HG03064 (cell line): ENCODE results near the gene CRY2.
A peak's percentile ranks its signal among the peaks of the same experiment; 100 is the strongest.

Source experiments
- ATAC-seq: cut with Tn5 transposase; IDR thresholded peaks from one replicate; pipeline ENCODE4 v1.9.1; 2021; ENCODE audit warnings: low read depth; ENCODE audit not compliant: unreplicated experiment

CRY2 gene

DNA sequence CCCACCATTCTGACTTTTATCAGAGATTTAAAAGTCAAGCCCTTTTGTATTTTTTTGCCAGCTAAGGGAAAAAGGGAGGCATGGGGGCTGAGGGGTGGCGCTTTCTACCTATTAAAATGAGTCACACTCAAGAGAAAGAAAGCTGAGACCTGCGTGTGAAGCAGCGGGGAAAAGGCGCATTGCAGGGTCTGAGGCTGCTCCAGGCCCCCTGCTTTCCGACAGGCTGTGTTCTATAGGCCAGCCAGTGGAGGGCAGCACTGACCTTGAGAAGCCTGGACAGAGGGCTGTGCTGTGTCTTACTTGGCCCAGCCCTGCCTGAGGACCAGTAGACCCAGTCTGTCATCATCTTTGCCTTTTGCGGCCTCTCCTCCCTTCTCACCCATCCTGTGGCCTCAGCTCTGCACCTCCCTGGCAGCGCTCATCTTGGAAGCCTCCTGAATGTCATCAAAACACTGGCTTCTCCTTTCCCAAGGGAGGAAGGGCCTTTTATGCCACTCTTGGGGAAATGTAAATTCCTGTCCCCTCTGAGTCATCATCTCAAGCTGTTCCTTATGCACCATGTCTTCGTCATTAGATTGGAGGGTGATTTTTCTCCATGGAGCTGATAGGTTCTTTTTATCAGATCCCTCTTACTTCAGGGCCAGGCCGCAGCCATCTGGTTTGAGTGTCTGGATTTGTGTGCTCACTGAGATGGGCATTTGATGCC lies 25.5 kb downstream of the CRY2 start:
- ATAC-seq: no peak

- no peak for ATAC-seq
Measured at GRCh38 chr11:45876401-45876800, 29.1 kb downstream of the CRY2 start.

DNA sequence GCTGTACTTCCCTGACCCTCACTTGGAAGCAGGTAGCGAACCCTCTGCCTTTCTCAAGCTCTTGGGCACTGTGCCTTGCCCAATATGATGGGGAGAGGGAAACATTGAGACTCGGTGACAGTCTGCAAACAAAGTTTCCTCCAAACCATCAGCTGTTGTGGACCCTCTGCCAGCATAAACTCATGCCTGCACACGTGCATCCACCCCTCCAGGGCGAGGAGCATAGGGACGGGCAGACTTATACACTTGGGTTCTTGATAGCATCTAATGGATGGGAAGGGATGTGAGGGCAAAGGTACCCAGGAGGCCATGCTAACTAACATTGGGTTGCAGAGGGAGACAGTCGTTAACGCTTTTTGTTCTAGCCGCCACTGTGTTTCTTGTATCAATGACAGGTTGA lies 29.9 kb downstream of the CRY2 start:
- no peak for ATAC-seq

DNA sequence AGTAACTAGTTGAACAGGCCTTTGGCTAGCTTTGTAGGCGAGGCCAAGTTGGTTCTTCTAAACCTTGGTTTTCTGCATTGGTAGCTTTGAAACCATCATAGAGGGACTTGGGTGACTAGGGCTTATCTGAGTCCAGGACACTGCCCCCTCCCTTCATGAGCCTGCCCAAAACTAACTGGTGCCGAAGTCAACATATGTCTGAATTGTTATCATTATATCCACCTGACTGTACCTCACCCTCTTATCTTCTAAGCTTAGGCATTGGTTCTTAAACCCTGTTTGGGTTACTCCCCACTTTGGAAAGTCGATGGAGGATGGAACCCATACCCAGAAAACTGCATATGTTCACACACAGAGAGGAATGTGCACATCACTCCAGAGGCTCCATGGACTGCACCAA lies 30.6 kb downstream of the CRY2 start:
- ATAC-seq: no peak

- no peak for ATAC-seq
Measured at GRCh38 chr11:45879803-45880686, 32.8 kb downstream of the CRY2 start.

DNA sequence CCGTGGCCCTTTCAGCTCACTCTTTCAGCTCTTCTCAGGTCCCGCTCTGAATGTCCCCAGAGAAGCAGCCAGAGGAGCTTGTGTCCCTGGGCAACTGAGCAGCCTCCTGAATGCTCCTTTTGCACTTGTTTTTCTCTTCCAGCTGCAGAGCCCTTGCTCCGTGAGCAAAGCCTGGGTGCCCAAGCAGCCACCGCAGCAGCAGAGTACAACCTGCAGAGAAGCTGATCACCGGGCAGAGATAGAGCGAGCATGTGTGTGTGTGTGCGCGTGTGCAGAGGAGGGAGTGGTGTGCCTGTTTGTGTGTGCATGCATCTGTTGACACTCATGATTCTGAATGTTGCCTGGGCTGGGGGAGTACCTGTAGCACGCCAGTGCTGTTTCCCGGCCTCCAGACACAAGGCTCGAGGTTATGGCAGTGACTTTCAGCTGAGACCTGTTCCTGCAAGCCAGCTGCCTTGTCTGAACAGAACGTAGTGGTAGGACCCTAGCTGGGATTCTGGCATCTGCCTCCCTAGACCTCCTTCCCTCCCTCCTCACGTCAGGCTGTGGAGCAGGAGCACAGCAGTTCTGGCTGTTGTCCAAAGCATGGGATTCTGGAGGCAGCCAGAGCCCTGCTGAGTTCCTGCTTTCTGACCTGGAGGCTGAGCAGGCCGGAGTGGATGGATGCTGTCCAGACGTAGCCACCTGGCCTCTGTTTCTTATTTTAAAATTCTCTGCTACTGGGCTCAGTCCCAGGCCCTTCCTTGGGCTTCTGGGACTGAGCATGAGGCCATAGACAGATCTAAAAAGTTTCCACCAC lies 33.7 kb downstream of the CRY2 start:
- no peak for ATAC-seq

DNA sequence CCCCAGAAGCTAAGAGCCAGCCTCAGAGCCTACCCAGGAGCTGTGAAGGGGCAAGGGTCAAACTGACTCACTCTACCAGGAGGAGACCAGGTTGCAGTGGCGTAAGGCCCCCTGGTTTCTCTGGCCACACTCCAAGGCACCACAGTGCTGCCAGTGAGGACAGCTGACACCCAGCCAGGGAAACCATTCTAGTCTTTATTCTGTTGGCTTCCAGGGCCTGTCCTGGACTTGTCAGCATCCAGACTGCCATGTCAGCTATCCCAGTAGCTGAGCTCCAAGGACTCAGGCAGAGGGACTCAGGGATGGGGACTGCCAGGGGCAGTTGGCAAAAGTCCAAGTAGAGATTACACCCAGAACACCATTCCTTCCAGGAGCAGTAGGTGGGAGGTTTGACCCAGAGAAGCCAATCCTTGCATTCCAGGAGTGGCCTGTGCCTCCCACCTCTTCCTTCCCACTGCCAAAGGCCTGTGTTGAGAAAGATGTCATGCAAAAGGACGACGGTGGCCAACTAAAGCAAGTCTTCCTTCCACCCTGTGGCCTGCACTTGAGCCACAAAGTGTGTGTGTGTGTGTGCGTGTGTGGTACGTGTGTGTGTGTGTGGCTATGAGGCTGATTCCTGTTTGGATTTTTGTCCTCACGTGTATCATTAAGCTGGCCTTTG lies 34.6 kb downstream of the CRY2 start:
- no peak for ATAC-seq

DNA sequence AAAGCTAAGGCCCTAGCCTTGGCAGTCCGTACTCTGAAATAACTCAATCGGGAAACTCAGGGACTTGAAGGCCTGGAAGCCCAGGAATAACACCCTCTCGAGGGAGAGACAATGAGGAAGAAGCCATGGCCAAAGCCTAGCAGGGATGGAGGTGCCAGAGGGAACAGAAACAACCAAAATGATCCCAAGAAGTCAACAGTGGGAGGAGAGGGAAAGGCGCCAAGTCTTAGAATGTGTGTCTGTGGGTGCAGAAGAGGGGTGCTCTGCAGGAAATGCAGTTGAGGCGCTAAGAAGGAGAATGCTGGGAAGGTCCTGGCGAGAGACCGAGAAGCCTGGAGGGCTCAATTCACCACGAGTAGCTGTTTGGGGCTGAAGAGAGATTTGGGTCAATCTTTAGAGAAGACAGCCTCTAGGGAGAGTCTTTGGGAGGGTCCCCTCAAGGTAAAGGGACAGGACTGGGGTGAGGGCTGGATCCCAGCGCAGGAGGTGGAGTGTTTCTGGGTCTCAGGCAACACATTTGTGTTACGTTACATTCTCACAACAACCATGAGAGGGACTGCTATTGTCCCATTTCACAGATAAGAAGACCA lies 37.4 kb downstream of the CRY2 start:
- ATAC-seq: no peak

DNA sequence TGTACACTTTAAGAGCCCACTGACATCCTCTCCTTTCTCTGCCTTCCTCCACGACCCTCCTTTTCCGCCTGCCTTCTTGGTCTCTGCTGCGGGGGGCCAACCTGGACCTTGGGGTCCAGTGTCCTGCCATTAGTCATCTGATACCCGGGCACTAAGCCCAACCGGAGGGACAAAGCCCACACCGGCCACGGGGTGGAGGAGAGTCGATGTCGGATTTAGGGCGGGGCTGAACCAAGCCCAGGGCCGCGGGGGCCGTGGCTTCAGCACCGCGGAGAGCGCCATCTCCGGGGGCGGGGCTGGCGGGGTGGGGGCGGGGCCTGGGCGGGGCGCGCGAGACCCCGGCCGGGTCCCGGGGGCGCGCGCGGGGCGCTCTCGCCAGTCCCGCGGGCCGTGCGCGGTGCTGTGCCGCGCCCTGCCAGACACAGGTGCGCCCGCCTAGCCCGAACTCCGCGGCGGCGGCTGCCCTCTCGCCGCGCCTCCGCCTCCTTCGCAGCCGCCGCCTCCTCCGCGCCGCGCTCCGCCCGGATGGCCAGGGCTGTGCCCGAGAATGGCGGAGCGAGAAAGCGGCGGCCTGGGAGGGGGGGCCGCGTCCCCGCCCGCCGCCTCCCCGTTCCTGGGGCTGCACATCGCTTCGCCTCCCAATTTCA lies 38.1 kb downstream of the CRY2 start, which contains the start of gene MAPK8IP1:
TSS of gene MAPK8IP1 (plus strand) at position 378 of the 647 bp plus-strand sequence. CDS start at position 548, 170 bp downstream.
- peak; percentile 63 for ATAC-seq

DNA sequence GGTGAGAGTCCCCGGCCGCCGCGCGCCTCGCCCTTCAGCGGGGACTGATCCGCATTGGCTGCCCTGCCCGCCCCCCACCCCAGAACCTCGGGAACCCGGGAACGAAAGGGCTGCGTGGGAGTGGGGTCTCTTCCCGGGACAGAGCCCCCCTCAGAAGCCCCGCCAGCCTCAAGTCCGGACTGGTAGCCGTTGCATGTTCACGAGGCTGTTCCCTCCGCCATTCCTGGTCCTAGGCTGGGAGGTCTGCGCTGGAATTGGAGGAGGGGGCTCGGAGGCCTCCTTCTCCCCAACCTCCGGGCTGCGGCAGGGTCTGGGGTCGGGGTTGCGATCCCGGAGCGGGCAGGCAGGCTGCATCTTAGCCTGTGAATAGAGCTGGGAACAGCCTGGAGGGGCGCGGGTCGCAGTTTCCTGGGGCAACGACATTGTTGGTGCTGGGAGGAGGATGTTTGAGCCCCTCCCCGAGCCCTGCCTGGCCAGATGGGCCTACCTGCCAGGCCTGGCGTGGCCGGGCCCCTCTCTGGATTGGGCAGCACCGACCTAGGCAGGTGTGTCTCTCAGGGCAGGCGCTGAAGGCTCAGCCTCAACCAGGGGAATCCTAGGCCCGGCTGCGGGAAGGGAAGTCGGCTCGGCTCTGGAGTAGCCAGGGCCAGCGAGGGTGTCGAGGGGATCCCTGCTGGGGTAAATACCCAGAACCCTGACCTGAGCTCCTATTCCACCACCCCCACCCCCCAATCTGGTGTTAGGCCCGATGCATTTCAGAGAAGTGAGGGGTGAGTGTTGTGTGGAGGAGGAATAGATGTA lies 38.8 kb downstream of the CRY2 start:
- no peak for ATAC-seq

- ATAC-seq: no peak
Measured at GRCh38 chr11:45886816-45887520, 39.7 kb downstream of the CRY2 start.

- ATAC-seq: no peak
Measured at GRCh38 chr11:45887587-45887986, 40.3 kb downstream of the CRY2 start.

DNA sequence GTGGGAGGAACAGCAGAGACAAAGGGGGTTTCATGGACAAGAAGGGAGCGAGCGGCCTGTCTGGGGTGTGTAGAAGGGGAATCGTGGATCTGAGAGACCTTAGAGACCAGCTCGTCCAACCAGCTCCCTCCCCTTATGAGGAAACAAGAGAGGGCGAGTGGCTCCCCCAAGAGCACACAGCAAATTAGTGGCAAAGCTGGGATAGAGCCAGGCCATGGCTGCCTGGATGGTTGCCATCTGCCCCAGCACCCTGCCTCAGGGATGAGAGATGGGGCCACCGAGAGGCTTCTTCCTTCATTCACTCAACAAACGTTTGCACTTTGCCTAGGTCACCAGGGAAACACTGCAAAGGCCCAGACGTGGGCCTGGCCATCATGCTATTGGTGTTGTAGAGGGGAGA lies 42.3 kb downstream of the CRY2 start:
- no peak for ATAC-seq

DNA sequence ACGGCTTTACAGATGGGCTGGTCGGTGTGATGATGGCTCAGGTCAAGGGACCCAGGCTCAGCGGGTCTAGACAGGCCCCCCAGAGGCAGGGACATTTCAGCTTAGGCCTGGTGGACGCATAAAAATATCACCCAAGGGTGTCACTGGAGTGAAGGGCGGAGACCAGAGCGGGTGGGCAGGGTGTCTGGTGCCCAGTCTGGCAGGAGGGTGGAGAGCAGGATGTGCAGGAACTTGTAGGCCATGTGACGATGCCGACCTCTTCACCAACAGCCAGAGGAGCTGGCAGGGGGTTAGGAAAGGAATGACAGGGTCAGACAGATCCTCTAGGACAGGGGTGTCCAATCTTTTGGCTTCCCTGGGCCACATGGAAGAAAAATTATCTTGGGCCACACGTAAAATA lies 42.7 kb downstream of the CRY2 start:
- no peak for ATAC-seq

DNA sequence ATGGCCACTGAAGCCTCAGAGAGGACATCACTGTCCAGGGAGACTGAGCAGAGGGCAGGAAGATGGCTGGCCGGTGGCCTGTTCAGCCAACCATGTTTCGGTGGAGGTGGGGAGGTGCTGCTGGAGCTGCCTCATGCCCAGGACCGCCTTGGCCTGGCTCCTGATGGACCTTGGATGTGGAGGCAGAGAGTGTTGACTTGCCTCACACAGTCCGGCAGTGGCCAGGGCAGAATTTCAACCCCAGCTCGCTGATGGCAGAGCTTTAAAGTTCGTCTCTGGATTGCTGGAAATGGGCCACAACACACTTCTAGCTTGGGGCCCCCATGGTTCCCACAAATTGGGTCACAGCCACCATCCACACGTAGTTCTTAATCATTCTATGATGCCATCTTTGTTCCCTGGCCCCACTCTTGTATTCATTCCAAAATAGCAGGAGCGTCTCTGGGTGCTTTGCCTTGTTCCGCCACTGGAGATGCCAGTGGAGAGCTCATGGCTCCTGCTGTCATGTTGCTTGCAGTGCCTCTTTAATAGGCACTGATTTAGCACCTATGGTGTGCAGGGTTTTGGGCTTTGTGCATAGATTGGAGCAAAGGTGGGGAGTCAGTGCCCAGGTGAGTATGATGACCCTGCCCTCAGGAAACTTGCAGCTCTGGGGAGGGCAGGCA lies 43.7 kb downstream of the CRY2 start:
- ATAC-seq: no peak

GRCh38 chr11:45892856-45893255 lies 45.6 kb downstream of the CRY2 start:
- ATAC-seq: no peak

DNA sequence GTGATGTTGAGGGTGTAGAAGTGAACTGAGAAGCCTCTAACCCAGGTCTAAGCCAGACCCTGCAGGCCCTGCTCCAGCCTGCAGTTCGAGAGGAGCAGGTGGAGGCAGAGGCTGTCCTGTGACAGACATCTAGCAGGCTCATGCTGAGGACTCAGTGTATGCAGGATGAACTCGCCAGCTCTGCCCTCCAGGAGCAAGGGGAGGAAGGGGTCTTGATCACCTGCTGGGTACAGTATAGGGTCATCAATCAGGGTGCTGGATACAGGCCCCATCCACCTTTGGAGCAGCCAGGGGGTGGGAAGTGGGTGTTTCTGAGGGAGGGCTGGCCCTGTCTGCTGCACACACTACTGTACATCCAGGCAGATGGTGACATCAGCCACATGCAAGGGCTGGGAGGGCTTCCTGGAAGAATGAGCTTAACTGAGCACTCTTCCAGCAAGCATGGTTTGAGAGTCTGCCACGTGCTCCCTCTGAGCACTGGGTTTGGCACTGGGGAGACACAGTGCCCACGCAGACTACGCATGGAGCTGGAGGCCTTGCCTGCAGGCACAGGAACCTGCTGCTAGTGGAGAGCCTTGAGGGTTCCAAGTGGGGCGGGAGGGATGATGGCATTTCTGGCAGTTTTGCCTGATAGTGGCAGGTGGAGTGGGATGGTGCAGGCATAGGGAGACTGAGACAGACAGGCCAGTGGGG lies 47.4 kb downstream of the CRY2 start:
- ATAC-seq: no peak
